ENCODE data around the gene DCTD.
A peak's percentile ranks its signal among the peaks of the same experiment; 100 is the strongest.

DCTD gene

DNA sequence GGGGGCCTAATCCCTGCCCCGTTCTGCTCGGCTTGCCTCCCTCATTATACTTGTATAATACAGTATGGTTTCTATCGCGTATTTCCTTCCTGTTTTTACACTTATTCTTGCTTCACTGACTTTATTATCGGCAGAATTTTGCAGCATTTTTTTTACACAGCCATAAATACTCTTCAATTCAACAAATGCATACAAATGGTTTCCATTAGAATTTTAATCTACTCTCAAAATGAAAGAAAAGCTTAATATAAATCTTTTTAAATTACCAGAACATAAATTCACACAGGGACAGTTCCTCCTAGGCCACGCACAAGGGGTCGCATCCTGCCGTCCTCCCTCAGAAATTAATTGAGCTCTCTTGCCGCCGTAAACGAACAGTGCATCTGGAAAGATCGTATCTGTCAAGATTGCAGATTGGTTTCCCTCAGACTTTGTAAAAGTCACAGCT is 42.9 kb downstream of the DCTD start:
- Histone ChIP-seq H3K4me3 (ENCODE audit: low read length in 2 of 2) (no peak overlapping the region), H2AK5ac (ENCODE audit: low read depth, low read length) (no peak overlapping the region), H3K14ac (ENCODE audit: low read length) (no peak overlapping the region), H2BK120ac (ENCODE audit: low read depth, low read length) (no peak overlapping the region), H3K4me2 (ENCODE audit: insufficient read depth, low read length, poor library complexity, severe bottlenecking) (no peak overlapping the region), H3K9ac (ENCODE audit: low read depth, low read length, poor library complexity) (no peak overlapping the region), H3K18ac (ENCODE audit: low read length) (no peak overlapping the region), H2BK15ac (ENCODE audit: low read length) (no peak overlapping the region), H3K4ac (ENCODE audit: low read length) (no peak overlapping the region), H3K9me3 (replicated peaks in 1 of 2; ENCODE audit: control insufficient read depth in 2 of 2, insufficient read depth in 1 of 2, low read depth in 1 of 2, low read length in 2 of 2) (peaks cover 0 to 2% of the 10 kb centered on the region in 2 donors), H2BK12ac (ENCODE audit: low read length) (no peak overlapping the region), H3K27ac (replicated peaks; ENCODE audit: low read length) (no peak overlapping the region), H3K79me1 (ENCODE audit: low read depth, low read length) (no peaks in the 10 kb centered on the region), H2AFZ (ENCODE audit: low read length) (no peak overlapping the region), H3K4me1 (ENCODE audit: control insufficient read depth in 2 of 2, insufficient read depth in 1 of 2, low read depth in 1 of 2, low read length in 2 of 2) (peaks cover 0 to 20% of the 10 kb centered on the region in 2 donors), H3K36me3 (replicated peaks in 1 of 2; ENCODE audit: control insufficient read depth in 2 of 2, insufficient read depth in 2 of 2, low read length in 2 of 2) (peaks cover 2% of the 10 kb centered on the region in 2 donors), H4K91ac (ENCODE audit: low read depth, low read length, poor library complexity) (no peak overlapping the region), H4K8ac (ENCODE audit: low read depth, low read length) (no peak overlapping the region), H2BK5ac (ENCODE audit: low read length) (no peak overlapping the region), H3K27me3 (ENCODE audit: control insufficient read depth in 3 of 3, insufficient read depth in 3 of 3, low read depth in 1 of 3, low read length in 3 of 3) (no peaks in the 10 kb centered on the region), H3K23ac (ENCODE audit: low read depth, low read length, poor library complexity) (no peak overlapping the region)
- WGBS, 2 donors (ENCODE audit: extremely low coverage in 2 of 2, insufficient read length in 2 of 2, insufficient replicate concordance in 1 of 2) = no CpG with 5 or more reads among the region's 12 CpGs
- no peak for DNase-seq (ENCODE audit: low spot score)

DNA sequence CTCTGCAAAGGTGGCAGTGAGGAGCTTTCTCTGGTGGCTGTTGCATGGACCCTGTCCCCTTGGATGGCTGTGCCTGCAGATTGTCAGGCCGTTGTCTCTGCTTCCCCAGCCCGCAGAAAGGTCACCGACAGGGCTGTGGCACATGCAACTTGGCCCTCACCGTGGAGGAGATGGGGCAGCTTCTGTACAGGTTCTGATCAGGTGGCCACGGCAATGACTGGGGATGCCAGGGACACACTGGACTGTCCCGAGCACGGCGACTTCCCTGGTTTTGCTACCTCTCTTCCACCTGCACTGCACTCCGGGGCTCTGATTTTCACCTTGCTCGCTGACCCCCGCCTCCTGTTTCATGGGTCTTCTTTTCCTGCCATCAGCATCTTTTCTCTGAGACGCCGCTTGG is 43.5 kb downstream of the DCTD start:
- H3K14ac ChIP-seq (ENCODE audit: low read length) = no peak overlapping the region
- H3K18ac ChIP-seq (ENCODE audit: low read length) = no peak overlapping the region
- no peak overlapping the region for H3K9ac ChIP-seq (ENCODE audit: low read depth, low read length, poor library complexity)
- no peak overlapping the region for H3K27ac ChIP-seq (replicated peaks; ENCODE audit: low read length)
- no peaks in the 10 kb centered on the region for H3K27me3 ChIP-seq (ENCODE audit: control insufficient read depth in 3 of 3, insufficient read depth in 3 of 3, low read depth in 1 of 3, low read length in 3 of 3)
- DNase-seq (ENCODE audit: low spot score) = no peak
- no peak overlapping the region for H2BK15ac ChIP-seq (ENCODE audit: low read length)
- H3K4ac ChIP-seq (ENCODE audit: low read length) = no peak overlapping the region
- no peaks in the 10 kb centered on the region for H3K79me1 ChIP-seq (ENCODE audit: low read depth, low read length)
- no peak overlapping the region for H3K23ac ChIP-seq (ENCODE audit: low read depth, low read length, poor library complexity)
- H2BK120ac ChIP-seq (ENCODE audit: low read depth, low read length) = no peak overlapping the region
- no peak overlapping the region for H4K91ac ChIP-seq (ENCODE audit: low read depth, low read length, poor library complexity)
- H2BK5ac ChIP-seq (ENCODE audit: low read length) = peak overlapping the region; percentile 43
- H2BK12ac ChIP-seq (ENCODE audit: low read length) = no peak overlapping the region
- no peak overlapping the region for H4K8ac ChIP-seq (ENCODE audit: low read depth, low read length)
- no peak overlapping the region for H3K4me2 ChIP-seq (ENCODE audit: insufficient read depth, low read length, poor library complexity, severe bottlenecking)
- peak overlapping the region in 1 of 2 donors; percentile 5 for H3K4me3 ChIP-seq (ENCODE audit: low read length in 2 of 2)
- WGBS, 2 donors (ENCODE audit: extremely low coverage in 2 of 2, insufficient read length in 2 of 2, insufficient replicate concordance in 1 of 2) = no CpG with 5 or more reads among the region's 13 CpGs
- no peak overlapping the region for H2AFZ ChIP-seq (ENCODE audit: low read length)
- peaks cover 2% of the 10 kb centered on the region in 2 donors for H3K36me3 ChIP-seq (replicated peaks in 1 of 2; ENCODE audit: control insufficient read depth in 2 of 2, insufficient read depth in 2 of 2, low read length in 2 of 2)
- peaks cover 0 to 20% of the 10 kb centered on the region in 2 donors for H3K4me1 ChIP-seq (ENCODE audit: control insufficient read depth in 2 of 2, insufficient read depth in 1 of 2, low read depth in 1 of 2, low read length in 2 of 2)
- H2AK5ac ChIP-seq (ENCODE audit: low read depth, low read length) = no peak overlapping the region
- H3K9me3 ChIP-seq (replicated peaks in 1 of 2; ENCODE audit: control insufficient read depth in 2 of 2, insufficient read depth in 1 of 2, low read depth in 1 of 2, low read length in 2 of 2) = peaks cover 0 to 2% of the 10 kb centered on the region in 2 donors

DNA sequence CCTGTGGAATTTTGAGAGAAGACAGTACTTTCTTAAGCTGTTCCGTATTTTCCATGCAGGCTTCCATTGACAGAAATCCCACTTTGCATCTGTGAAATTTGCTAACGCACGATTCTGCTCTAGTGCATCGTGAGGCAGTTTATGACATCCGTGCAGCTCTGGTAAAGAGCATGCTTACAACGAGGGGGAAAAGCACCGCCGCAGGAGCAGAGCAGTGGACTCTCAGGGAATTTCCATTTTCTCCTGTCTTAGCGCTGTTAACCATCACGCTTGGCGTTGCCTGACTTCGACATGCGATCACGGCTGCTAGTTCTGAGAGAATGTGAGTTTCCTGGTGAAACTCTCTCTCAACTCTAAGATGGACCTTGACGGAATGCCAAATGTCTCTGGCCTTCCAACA is 43.9 kb downstream of the DCTD start:
- Histone ChIP-seq H3K9me3 (replicated peaks in 1 of 2; ENCODE audit: control insufficient read depth in 2 of 2, insufficient read depth in 1 of 2, low read depth in 1 of 2, low read length in 2 of 2) (peaks cover 0 to 2% of the 10 kb centered on the region in 2 donors), H3K4ac (ENCODE audit: low read length) (no peak overlapping the region), H3K36me3 (replicated peaks in 1 of 2; ENCODE audit: control insufficient read depth in 2 of 2, insufficient read depth in 2 of 2, low read length in 2 of 2) (peaks cover 2% of the 10 kb centered on the region in 2 donors), H4K8ac (ENCODE audit: low read depth, low read length) (no peak overlapping the region), H3K4me1 (ENCODE audit: control insufficient read depth in 2 of 2, insufficient read depth in 1 of 2, low read depth in 1 of 2, low read length in 2 of 2) (peaks cover 0 to 20% of the 10 kb centered on the region in 2 donors), H2BK15ac (ENCODE audit: low read length) (no peak overlapping the region), H3K23ac (ENCODE audit: low read depth, low read length, poor library complexity) (no peak overlapping the region), H4K91ac (ENCODE audit: low read depth, low read length, poor library complexity) (no peak overlapping the region), H3K9ac (ENCODE audit: low read depth, low read length, poor library complexity) (no peak overlapping the region), H3K4me3 (ENCODE audit: low read length in 2 of 2) (no peak overlapping the region), H3K4me2 (ENCODE audit: insufficient read depth, low read length, poor library complexity, severe bottlenecking) (no peak overlapping the region), H2BK120ac (ENCODE audit: low read depth, low read length) (no peak overlapping the region), H2AK5ac (ENCODE audit: low read depth, low read length) (no peak overlapping the region), H2AFZ (ENCODE audit: low read length) (no peak overlapping the region), H3K79me1 (ENCODE audit: low read depth, low read length) (no peaks in the 10 kb centered on the region), H2BK12ac (ENCODE audit: low read length) (no peak overlapping the region), H3K27ac (replicated peaks; ENCODE audit: low read length) (no peak overlapping the region), H3K27me3 (ENCODE audit: control insufficient read depth in 3 of 3, insufficient read depth in 3 of 3, low read depth in 1 of 3, low read length in 3 of 3) (no peaks in the 10 kb centered on the region), H3K18ac (ENCODE audit: low read length) (no peak overlapping the region), H2BK5ac (ENCODE audit: low read length) (peak overlapping the region; percentile 43), H3K14ac (ENCODE audit: low read length) (no peak overlapping the region)
- no peak for DNase-seq (ENCODE audit: low spot score)
- no CpG with 5 or more reads among the region's 15 CpGs for WGBS, 2 donors (ENCODE audit: extremely low coverage in 2 of 2, insufficient read length in 2 of 2, insufficient replicate concordance in 1 of 2)

DNA sequence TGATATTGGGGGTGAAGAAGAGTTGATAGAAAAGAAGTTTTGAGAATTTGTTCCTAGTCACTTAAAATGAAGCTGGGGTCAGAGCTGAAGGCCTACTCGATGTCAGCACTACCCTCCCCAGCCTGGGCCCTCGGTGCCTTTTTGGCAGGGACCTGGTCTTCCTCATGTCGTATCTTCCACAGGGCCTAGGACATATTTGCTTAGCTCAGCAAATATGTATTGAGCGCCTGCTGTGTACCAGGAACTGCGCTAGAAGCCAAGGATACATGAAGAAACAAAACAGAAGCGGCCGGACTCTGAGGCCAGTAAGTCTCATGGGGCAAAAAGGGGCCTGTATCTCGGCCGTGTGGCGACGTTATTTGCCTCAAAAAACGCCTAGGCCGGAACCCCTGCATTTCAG is 44.3 kb downstream of the DCTD start:
- Histone ChIP-seq H2BK5ac (ENCODE audit: low read length) (no peak overlapping the region), H3K14ac (ENCODE audit: low read length) (no peak overlapping the region), H2AFZ (ENCODE audit: low read length) (no peak overlapping the region), H4K91ac (ENCODE audit: low read depth, low read length, poor library complexity) (no peak overlapping the region), H3K4ac (ENCODE audit: low read length) (no peak overlapping the region), H3K18ac (ENCODE audit: low read length) (no peak overlapping the region), H2BK12ac (ENCODE audit: low read length) (no peak overlapping the region), H2AK5ac (ENCODE audit: low read depth, low read length) (no peak overlapping the region), H3K4me1 (ENCODE audit: control insufficient read depth in 2 of 2, insufficient read depth in 1 of 2, low read depth in 1 of 2, low read length in 2 of 2) (peaks cover 0 to 20% of the 10 kb centered on the region in 2 donors), H3K79me1 (ENCODE audit: low read depth, low read length) (no peaks in the 10 kb centered on the region), H4K8ac (ENCODE audit: low read depth, low read length) (no peak overlapping the region), H3K36me3 (replicated peaks in 1 of 2; ENCODE audit: control insufficient read depth in 2 of 2, insufficient read depth in 2 of 2, low read length in 2 of 2) (peaks cover 2% of the 10 kb centered on the region in 2 donors), H3K4me3 (ENCODE audit: low read length in 2 of 2) (no peak overlapping the region), H3K27ac (replicated peaks; ENCODE audit: low read length) (no peak overlapping the region), H3K9ac (ENCODE audit: low read depth, low read length, poor library complexity) (no peak overlapping the region), H2BK120ac (ENCODE audit: low read depth, low read length) (no peak overlapping the region), H3K23ac (ENCODE audit: low read depth, low read length, poor library complexity) (no peak overlapping the region), H3K27me3 (ENCODE audit: control insufficient read depth in 3 of 3, insufficient read depth in 3 of 3, low read depth in 1 of 3, low read length in 3 of 3) (no peaks in the 10 kb centered on the region), H2BK15ac (ENCODE audit: low read length) (no peak overlapping the region), H3K9me3 (replicated peaks in 1 of 2; ENCODE audit: control insufficient read depth in 2 of 2, insufficient read depth in 1 of 2, low read depth in 1 of 2, low read length in 2 of 2) (peaks cover 0 to 2% of the 10 kb centered on the region in 2 donors), H3K4me2 (ENCODE audit: insufficient read depth, low read length, poor library complexity, severe bottlenecking) (no peak overlapping the region)
- no CpG with 5 or more reads among the region's 13 CpGs for WGBS, 2 donors (ENCODE audit: extremely low coverage in 2 of 2, insufficient read length in 2 of 2, insufficient replicate concordance in 1 of 2)
- DNase-seq (ENCODE audit: low spot score) = no peak

Data from neuronal stem cell (in vitro differentiated cells).